Fibroblast of villous mesenchyme (primary cell): ENCODE measurements around the gene MPPED1. TPM values are rescaled to one million over a fixed set of nuclear protein-coding genes. Genes with fewer than 3 reads are reported as not detected.

ENCODE experiments used
- DNase-seq: peaks from one replicate; pipeline ENCODE4 v3.0.0-alpha.2; 2010; ENCODE audit warnings: low read depth
- H3K4me3 ChIP-seq: 2 replicates; pipeline ENCODE4 v1.5.1; 2011; ENCODE audit warnings: low read depth, mild to moderate bottlenecking, low read length
- CTCF ChIP-seq: IDR thresholded peaks from 2 replicates; pipeline ENCODE4 v1.5.1; 2012; ENCODE audit warnings: low read depth, mild to moderate bottlenecking, low read length; ENCODE audit not compliant: insufficient read depth
- total RNA-seq: library from RNA; depleted of rRNA; stranded (reverse); fragments of >200 nt; gene quantifications from 2 replicates; pipeline ENCODE4 v1.2.3, GENCODE V29; 2012

The MPPED1 gene
- total RNA-seq, 1 donor, result not detected

GRCh38 chr22:43429426-43429825, 17.6 kb downstream of the MPPED1 start:
- DNase-seq, result no peak
- H3K4me3 ChIP-seq, result no peak overlapping the region
- TF ChIP-seq CTCF, result no peak

DNA sequence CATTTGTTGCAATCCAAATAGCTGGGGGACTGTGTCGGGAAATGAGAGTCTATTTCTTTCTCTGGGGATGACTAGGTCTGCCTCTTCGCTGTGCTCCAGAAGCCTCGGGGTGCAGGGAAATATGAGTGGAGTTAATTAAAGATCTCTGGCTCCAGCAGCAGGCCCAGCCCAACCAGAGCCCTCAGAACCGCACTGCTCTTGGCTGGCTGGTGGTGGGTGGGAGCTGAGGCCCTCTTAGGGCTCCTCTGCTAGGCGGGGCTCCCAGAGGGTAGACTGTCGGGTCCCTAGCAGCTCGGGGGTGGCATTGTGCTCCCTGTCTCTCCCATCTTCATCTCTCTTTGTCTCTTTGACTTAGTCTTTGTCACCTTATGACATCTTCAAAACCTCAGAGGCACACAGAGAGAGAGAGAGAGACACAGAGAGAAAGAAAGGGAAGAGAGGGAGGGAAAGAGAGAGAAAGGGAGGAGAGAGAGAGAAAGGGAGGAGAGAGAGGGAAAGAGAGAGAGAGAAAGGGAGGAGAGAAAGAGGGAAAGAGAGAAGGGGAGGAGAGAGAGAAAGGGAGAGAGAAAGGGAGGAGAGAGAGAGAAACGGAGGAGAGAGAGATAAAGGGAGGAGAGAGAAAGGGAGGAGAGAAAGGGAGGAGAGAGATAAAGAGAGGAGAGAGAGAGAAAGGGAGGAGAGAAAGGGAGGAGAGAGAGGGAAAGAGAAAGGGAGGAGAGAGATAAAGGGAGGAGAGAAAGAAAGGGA, 20.2 kb downstream of the MPPED1 start:
- TF ChIP-seq CTCF, result no peak
- H3K4me3 ChIP-seq, result no peak overlapping the region
- no peak for DNase-seq

GRCh38 chr22:43432883-43433415, 21.1 kb downstream of the MPPED1 start:
- H3K4me3 ChIP-seq, result no peak overlapping the region
- TF ChIP-seq CTCF, result no peak
- no peak for DNase-seq

DNA sequence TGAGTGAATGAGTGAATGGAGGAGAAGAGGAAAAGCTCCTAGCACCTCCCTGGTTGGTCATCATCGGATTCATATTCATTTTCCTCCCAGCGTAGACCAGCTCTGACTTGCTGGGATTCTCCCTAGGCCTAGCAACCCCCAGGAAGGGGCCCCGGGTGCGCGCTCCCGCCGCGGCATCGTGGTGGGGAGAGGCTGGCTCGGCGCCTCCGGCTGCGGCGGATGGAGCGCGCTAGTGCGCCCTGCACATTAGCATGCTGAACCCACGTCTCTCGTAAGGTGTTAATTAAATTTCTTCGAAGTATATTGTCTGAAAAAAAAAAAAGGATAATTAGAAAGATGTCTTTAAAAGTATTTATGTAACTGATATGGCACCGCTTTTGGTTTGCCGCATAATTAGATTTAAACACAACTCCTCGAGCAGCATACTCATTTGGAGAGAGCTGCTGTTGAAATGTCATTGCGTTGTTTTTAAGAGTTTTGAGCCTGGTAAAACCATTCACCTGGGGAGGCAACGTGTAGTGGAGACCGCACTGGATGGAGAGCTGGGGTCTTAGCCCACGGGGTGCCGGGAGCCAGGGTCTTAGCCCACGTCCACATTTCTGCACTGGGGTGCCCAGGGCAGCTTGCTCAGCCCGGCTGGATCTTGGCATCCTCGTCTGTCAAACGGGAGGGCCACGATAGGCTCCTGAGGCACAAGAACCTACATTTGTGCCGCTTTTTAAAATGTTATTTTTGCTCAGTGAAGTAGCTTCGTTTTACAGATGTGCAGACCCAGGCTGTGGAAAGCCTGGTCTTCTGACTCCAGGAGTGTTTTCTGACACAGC, 21.8 kb downstream of the MPPED1 start:
- TF ChIP-seq CTCF, result no peak
- DNase-seq, result no peak
- H3K4me3 ChIP-seq, result no peak overlapping the region

- no peak for DNase-seq
- no peak for TF ChIP-seq CTCF
- H3K4me3 ChIP-seq, result no peak overlapping the region
Observed at GRCh38 chr22:43434275-43434927, 22.6 kb downstream of the MPPED1 start.

DNA sequence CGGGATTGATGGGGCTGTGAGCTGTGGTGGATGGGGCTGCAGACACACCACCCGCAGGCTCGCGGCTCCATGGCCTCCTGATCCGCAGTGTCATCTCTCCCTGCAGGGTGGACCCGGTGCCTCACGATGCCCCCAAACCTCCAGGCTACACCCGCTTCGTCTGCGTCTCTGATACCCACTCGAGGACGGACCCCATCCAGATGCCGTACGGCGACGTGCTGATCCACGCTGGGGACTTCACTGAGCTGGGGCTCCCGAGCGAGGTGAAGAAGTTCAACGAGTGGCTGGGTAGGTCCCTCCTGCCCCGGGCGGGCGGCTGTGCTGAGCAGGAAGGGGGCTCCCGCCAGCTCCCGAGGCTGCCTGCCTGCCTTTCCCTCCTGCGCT, 23.1 kb downstream of the MPPED1 start:
- DNase-seq, result no peak
- no peak for TF ChIP-seq CTCF
- H3K4me3 ChIP-seq, result no peak overlapping the region
